HepG2 (cell line): Measurements from ENCODE around the gene SDR39U1. TPM values are rescaled to one million over a fixed set of nuclear protein-coding genes. Genes with fewer than 3 reads are reported as not detected.
A peak's percentile ranks its signal among the peaks of the same experiment; 100 is the strongest.

Source experiments
- FOXA1 ChIP-seq, 2 experiments: fragments of 450-650 bp in 1 of 2; sonication (generic) in 1 of 2; formaldehyde crosslinking in 1 of 2; IDR thresholded peaks; 2 replicates each; pipeline versions ENCODE4 v1.4.0 to v1.6.1; 2016 to 2020; ENCODE audit warnings: missing genetic modification reagents in 1 of 2
- HINFP ChIP-seq: sonication (generic); formaldehyde crosslinking; IDR thresholded peaks from 2 replicates; pipeline ENCODE4 v1.4.0; 2020; ENCODE audit warnings: low read depth, mild to moderate bottlenecking, missing genetic modification reagents
- HOXA7 ChIP-seq: sonication (generic); formaldehyde crosslinking; IDR thresholded peaks from 2 replicates; pipeline ENCODE4 v1.8.1; 2022; ENCODE audit warnings: mild to moderate bottlenecking, missing genetic modification reagents, moderate library complexity
- KDM2A ChIP-seq: sonication (generic); formaldehyde crosslinking; IDR thresholded peaks from 2 replicates; pipeline ENCODE4 v1.4.0; 2020; ENCODE audit warnings: low read depth, missing genetic modification reagents, borderline replicate concordance
- MED8 ChIP-seq: sonication (generic); formaldehyde crosslinking; IDR thresholded peaks from 2 replicates; pipeline ENCODE4 v1.8.1; 2023; ENCODE audit warnings: mild to moderate bottlenecking, missing genetic modification reagents; ENCODE audit not compliant: insufficient replicate concordance
- MTF2 ChIP-seq: sonication (generic); formaldehyde crosslinking; IDR thresholded peaks from 2 replicates; pipeline ENCODE4 v1.5.0; 2020; ENCODE audit warnings: missing genetic modification reagents, borderline replicate concordance
- RORA ChIP-seq: sonication (generic); formaldehyde crosslinking; IDR thresholded peaks from 2 replicates; pipeline ENCODE4 v1.5.0; 2020; ENCODE audit warnings: mild to moderate bottlenecking, missing genetic modification reagents, moderate library complexity
- SAP130 ChIP-seq: IDR thresholded peaks from 2 replicates; pipeline ENCODE4 v1.6.1; 2016; ENCODE audit warnings: low read depth
- SIX4 ChIP-seq: sonication (generic); formaldehyde crosslinking; IDR thresholded peaks from 2 replicates; pipeline ENCODE4 v1.4.0; 2020; ENCODE audit warnings: missing genetic modification reagents
- SRSF9 ChIP-seq: fragments of 200-400 bp; formaldehyde crosslinking; IDR thresholded peaks from 2 replicates; pipeline ENCODE4 v1.6.1; 2018; ENCODE audit warnings: borderline replicate concordance, mild to moderate bottlenecking, low read depth, low read length; ENCODE audit not compliant: insufficient read depth, poor library complexity, severe bottlenecking
- STAG1 ChIP-seq: sonication (generic); formaldehyde crosslinking; IDR thresholded peaks from 2 replicates; pipeline ENCODE4 v1.4.0; 2020; ENCODE audit warnings: missing genetic modification reagents
- STAT6 ChIP-seq: sonication (generic); formaldehyde crosslinking; IDR thresholded peaks from 2 replicates; pipeline ENCODE4 v1.4.0; 2020; ENCODE audit warnings: missing genetic modification reagents, mild to moderate bottlenecking, borderline replicate concordance
- ZFP62 ChIP-seq: sonication (generic); formaldehyde crosslinking; IDR thresholded peaks from 2 replicates; pipeline ENCODE4 v1.4.0; 2020; ENCODE audit warnings: missing genetic modification reagents
- ZNF296 ChIP-seq: sonication (generic); formaldehyde crosslinking; conservative IDR thresholded peaks from 2 replicates; pipeline ENCODE4 v1.5.0; 2020; ENCODE audit warnings: mild to moderate bottlenecking, missing genetic modification reagents
- ZNF496 ChIP-seq: sonication (generic); formaldehyde crosslinking; IDR thresholded peaks from 2 replicates; pipeline ENCODE4 v1.8.1; 2023; ENCODE audit warnings: mild to moderate bottlenecking, moderate library complexity, missing genetic modification reagents; ENCODE audit not compliant: insufficient replicate concordance
- ZNF770 ChIP-seq: sonication (generic); formaldehyde crosslinking; IDR thresholded peaks from 2 replicates; pipeline ENCODE4 v1.5.0; 2020; ENCODE audit warnings: mild to moderate bottlenecking, missing genetic modification reagents
- ZNF780A ChIP-seq: sonication (generic); formaldehyde crosslinking; IDR thresholded peaks from 2 replicates; pipeline ENCODE4 v1.8.0; 2022; ENCODE audit warnings: mild to moderate bottlenecking, missing genetic modification reagents, moderate library complexity
- ZSCAN21 ChIP-seq: sonication (generic); formaldehyde crosslinking; IDR thresholded peaks from 2 replicates; pipeline ENCODE4 v1.8.0; 2022; ENCODE audit warnings: mild to moderate bottlenecking, missing genetic modification reagents, moderate library complexity, borderline replicate concordance
- ZSCAN30 ChIP-seq: sonication (generic); formaldehyde crosslinking; IDR thresholded peaks from 2 replicates; pipeline ENCODE4 v1.5.0; 2020; ENCODE audit warnings: mild to moderate bottlenecking, missing genetic modification reagents
- polyA plus RNA-seq, 8 experiments: library from polyadenylated mRNA; depleted of rRNA in 3 of 8; stranded (reverse) in 7 of 8; unstranded in 1 of 8; fragments of >200 nt; fragmentation: Illumina TruSeq in 4 of 8; extraction: Trizol in 4 of 8; gene quantifications; 2 replicates each; pipeline versions ENCODE4 v1.2.1 to v1.2.3, GENCODE V29; 2011 to 2016; ENCODE audit warnings: low read depth in 4 of 8, missing spikeins in 1 of 8, mixed read lengths in 1 of 8; ENCODE audit not compliant: insufficient read depth in 1 of 8
- total RNA-seq, 5 experiments: library from RNA; depleted of rRNA; stranded (reverse); fragments of >200 nt; fragmentation: Illumina TruSeq; extraction: Trizol; gene quantifications; 2 replicates each; pipeline ENCODE4 v1.2.3, GENCODE V29; 2016; ENCODE audit warnings: low read depth in 1 of 5
- TF ChIP-seq, protein P1 (sequence below): sonication (generic); formaldehyde crosslinking; IDR thresholded peaks from 2 replicates; pipeline ENCODE4 v1.4.0; 2020; ENCODE audit warnings: missing genetic modification reagents

The SDR39U1 gene
- total and polyA plus RNA-seq, 2 of the 13 experiments (the other 11 are each of a cell fraction or from before 2014, with no cell fraction given) = 34.4 to 129 TPM

- TF ChIP-seq STAT6 (CRISPR knock-in tag) = peak; percentile 95
- no peak for TF ChIP-seq ZNF496 (CRISPR knock-in tag)
- TF ChIP-seq SRSF9 = no peak
- no peak for TF ChIP-seq ZNF770
- TF ChIP-seq SIX4 (CRISPR knock-in tag) = no peak; the same call in none of the 2 replicates
- no peak for TF ChIP-seq ZFP62 (CRISPR knock-in tag)
- TF ChIP-seq RORA (CRISPR knock-in tag) = no peak
- peak; percentile 15; the same call in 1 of the 2 replicates for TF ChIP-seq FOXA1 (IDR thresholded peaks at IDR 0.05)
- peak; percentile 92 for TF ChIP-seq FOXA1 (CRISPR knock-in tag; IDR thresholded peaks at IDR 0.05)
- peak; percentile 18; the same call in 1 of the 2 replicates for TF ChIP-seq STAG1
- peak; percentile 9; the same call in 1 of the 2 replicates for TF ChIP-seq HINFP
- peak; percentile 89; the same call in 1 of the 2 replicates for TF ChIP-seq ZNF780A (CRISPR knock-in tag)
- TF ChIP-seq, protein P1, sequence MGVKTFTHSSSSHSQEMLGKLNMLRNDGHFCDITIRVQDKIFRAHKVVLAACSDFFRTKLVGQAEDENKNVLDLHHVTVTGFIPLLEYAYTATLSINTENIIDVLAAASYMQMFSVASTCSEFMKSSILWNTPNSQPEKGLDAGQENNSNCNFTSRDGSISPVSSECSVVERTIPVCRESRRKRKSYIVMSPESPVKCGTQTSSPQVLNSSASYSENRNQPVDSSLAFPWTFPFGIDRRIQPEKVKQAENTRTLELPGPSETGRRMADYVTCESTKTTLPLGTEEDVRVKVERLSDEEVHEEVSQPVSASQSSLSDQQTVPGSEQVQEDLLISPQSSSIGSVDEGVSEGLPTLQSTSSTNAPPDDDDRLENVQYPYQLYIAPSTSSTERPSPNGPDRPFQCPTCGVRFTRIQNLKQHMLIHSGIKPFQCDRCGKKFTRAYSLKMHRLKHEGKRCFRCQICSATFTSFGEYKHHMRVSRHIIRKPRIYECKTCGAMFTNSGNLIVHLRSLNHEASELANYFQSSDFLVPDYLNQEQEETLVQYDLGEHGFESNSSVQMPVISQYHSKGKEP (CRISPR knock-in tag) = peak; percentile 65
- peak; percentile 94; the same call in 1 of the 2 replicates for TF ChIP-seq ZSCAN21 (CRISPR knock-in tag)
- peak; percentile 84; the same call in 1 of the 2 replicates for TF ChIP-seq MTF2
- no peak for TF ChIP-seq HOXA7 (CRISPR knock-in tag)
- peak; percentile 95 for TF ChIP-seq SAP130 (CRISPR knock-in tag)
- peak; percentile 94 for TF ChIP-seq ZNF296 (CRISPR knock-in tag)
- TF ChIP-seq MED8 (CRISPR knock-in tag) = peak; percentile 93
- peak; percentile 97 for TF ChIP-seq KDM2A
- TF ChIP-seq ZSCAN30 (CRISPR knock-in tag) = no peak
Measured at GRCh38 chr14:24442240-24443052, at the start of gene SDR39U1 (continued).
